Spinal cord (tissue), 10 donors: ENCODE data around the gene CPNE8. TPM values are rescaled to one million over a fixed set of nuclear protein-coding genes. Genes with fewer than 3 reads are reported as not detected.
A peak's percentile ranks its signal among the peaks of the same experiment; 100 is the strongest.

Source experiments
- DNase-seq, 6 donors: peaks; one replicate each; pipeline versions ENCODE4 v3.0.0 to v3.0.0-alpha.2; 2013 to 2015; ENCODE audit warnings: low spot score in 6 of 6, low read depth in 4 of 6
- H3K27ac ChIP-seq: one replicate; pipeline ENCODE4 v1.5.1; 2013; ENCODE audit warnings: low read depth, low read length, control low read depth
- H3K27me3 ChIP-seq: one replicate; pipeline ENCODE4 v1.6.1; 2013; ENCODE audit warnings: low read length; ENCODE audit not compliant: control insufficient read depth, insufficient read depth
- H3K36me3 ChIP-seq: one replicate; pipeline ENCODE4 v1.6.1; 2013; ENCODE audit warnings: low read length; ENCODE audit not compliant: control insufficient read depth, insufficient read depth
- H3K4me1 ChIP-seq: one replicate; pipeline ENCODE4 v1.6.1; 2013; ENCODE audit warnings: low read length; ENCODE audit not compliant: control insufficient read depth, insufficient read depth
- H3K4me3 ChIP-seq: one replicate; pipeline ENCODE4 v1.5.1; 2013; ENCODE audit warnings: low read depth, low read length, control low read depth
- H3K9me3 ChIP-seq: one replicate; pipeline ENCODE4 v1.6.1; 2013; ENCODE audit warnings: low read length; ENCODE audit not compliant: control insufficient read depth, insufficient read depth
- WGBS: methylation state at CpG from one replicate; pipeline ENCODE4 v1.1.5; 2013; ENCODE audit warnings: missing lambda C conversion rate; ENCODE audit not compliant: insufficient coverage; 5-methylcytosine and 5-hydroxymethylcytosine counted together
- polyA plus RNA-seq, 2 donors: library from polyadenylated mRNA; unstranded; fragments of 120-200 nt; gene quantifications; one replicate each; pipeline ENCODE4 v1.2.1, GENCODE V29; 2013; ENCODE audit not compliant: insufficient read length in 2 of 2
- total RNA-seq, 2 donors: library from RNA; depleted of rRNA in 1 of 2; stranded (reverse); fragments of 120-200 nt in 1 of 2; fragments of >200 nt in 1 of 2; gene quantifications; one replicate each; pipeline versions ENCODE4 v1.2.3 to v1.2.4, GENCODE V29; 2013 to 2014
- donor health status: healthy.

CPNE8 gene
- total and polyA plus RNA-seq, 4 donors: 11.6 to 26.2 (median 16.0) TPM

GRCh38 chr12:38921025-38921677 is 15.8 kb upstream of the CPNE8 start:
- WGBS: 17% methylated on average over 1 of the region's 2 CpGs

GRCh38 chr12:38919191-38919590 is 13.8 kb upstream of the CPNE8 start:
- no peak for DNase-seq
- Histone ChIP-seq H3K9me3 (no peaks in the 10 kb centered on the region), H3K4me3 (no peak overlapping the region), H3K36me3 (no peaks in the 10 kb centered on the region), H3K27me3 (no peaks in the 10 kb centered on the region), H3K27ac (no peak overlapping the region), H3K4me1 (no peaks in the 10 kb centered on the region)
- WGBS: 60% methylated on average over 3 of the region's 5 CpGs

More at GRCh38 chr12:38921025-38921677, 15.8 kb upstream of the CPNE8 start:
- DNase-seq: peak in 3 of 6 donors; percentile 15 to 80 (median 52)
- no peak overlapping the region for H3K27ac ChIP-seq
- H3K27me3 ChIP-seq: no peaks in the 10 kb centered on the region
- H3K4me3 ChIP-seq: no peak overlapping the region
- H3K4me1 ChIP-seq: no peaks in the 10 kb centered on the region
- H3K36me3 ChIP-seq: no peaks in the 10 kb centered on the region
- H3K9me3 ChIP-seq: no peaks in the 10 kb centered on the region

DNA sequence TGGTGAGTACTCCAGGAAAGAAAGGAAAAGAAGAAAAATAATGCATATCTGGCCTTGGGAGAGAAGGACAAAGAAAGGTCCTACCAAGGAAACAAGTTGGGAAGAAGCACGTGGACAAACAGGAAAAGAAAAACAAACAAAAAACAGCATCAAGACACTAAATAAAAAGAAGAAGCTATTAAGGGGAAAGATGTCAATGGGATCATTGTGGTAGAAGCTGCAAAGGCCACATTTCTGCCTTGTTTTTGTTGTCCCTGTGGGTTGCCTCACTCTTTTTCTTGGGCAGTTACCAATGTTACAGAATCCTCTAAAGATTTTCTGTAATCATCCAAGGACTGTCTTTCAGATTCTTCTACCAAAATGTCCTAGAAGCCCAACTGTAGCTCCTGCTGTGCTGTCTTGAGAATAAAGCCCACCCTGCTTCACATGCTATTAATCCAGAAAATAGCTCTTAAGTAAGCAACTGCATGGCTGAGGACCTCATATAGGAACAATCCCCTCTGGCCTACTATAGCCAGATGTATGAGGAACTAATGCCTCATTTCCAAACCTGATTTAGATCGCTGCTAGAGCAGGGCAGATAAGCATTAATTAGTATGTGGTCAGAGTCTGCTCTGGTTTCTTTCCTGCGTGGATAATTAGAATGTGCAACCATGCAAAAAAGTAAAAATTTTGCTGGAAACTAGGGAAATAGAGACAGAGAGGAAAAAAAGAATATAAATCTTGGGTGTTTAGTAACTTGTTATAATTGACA is 10.2 kb upstream of the CPNE8 start:
- Histone ChIP-seq H3K4me3 (no peak overlapping the region), H3K36me3 (no peaks in the 10 kb centered on the region), H3K4me1 (no peaks in the 10 kb centered on the region), H3K27ac (no peak overlapping the region), H3K9me3 (no peaks in the 10 kb centered on the region), H3K27me3 (no peaks in the 10 kb centered on the region)
- peak in 3 of 6 donors; percentile 11 to 68 (median 53) for DNase-seq
- 83% methylated on average over 2 of the region's 3 CpGs for WGBS

DNA sequence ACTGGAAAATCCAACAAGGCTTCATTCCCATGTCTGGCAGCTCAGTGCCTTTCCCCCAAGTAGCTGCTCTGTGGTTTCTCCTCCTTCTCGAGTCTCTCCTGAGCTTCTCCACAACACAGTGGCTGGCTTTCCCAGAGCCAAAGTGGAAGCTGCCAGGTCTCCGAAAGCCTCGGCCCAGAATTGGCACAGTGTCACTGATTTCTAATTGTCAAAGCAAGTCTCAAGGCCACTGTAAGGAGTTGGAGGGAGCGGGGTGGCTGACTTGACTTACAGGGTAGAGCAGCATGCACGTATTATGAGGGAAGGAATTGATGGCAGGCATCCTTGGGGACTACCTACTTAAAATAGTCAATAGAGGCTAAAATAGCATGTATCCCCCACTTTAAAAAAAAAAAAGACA is 6.7 kb upstream of the CPNE8 start:
- Histone ChIP-seq H3K27me3 (no peaks in the 10 kb centered on the region), H3K4me1 (no peaks in the 10 kb centered on the region), H3K27ac (no peak overlapping the region), H3K9me3 (no peaks in the 10 kb centered on the region), H3K4me3 (no peak overlapping the region), H3K36me3 (no peaks in the 10 kb centered on the region)
- DNase-seq: no peak
- WGBS: 52% methylated on average over 3 of the region's 5 CpGs

- Histone ChIP-seq H3K9me3 (no peaks in the 10 kb centered on the region), H3K27ac (no peak overlapping the region), H3K36me3 (no peaks in the 10 kb centered on the region), H3K4me1 (peaks cover under 1% of the 10 kb centered on the region), H3K27me3 (no peaks in the 10 kb centered on the region), H3K4me3 (no peak overlapping the region)
- DNase-seq: no peak
- WGBS: no CpG with 5 or more reads among the region's 1 CpG
These were observed 6.2 kb upstream of the CPNE8 start for GRCh38 chr12:38911611-38912010.

DNA sequence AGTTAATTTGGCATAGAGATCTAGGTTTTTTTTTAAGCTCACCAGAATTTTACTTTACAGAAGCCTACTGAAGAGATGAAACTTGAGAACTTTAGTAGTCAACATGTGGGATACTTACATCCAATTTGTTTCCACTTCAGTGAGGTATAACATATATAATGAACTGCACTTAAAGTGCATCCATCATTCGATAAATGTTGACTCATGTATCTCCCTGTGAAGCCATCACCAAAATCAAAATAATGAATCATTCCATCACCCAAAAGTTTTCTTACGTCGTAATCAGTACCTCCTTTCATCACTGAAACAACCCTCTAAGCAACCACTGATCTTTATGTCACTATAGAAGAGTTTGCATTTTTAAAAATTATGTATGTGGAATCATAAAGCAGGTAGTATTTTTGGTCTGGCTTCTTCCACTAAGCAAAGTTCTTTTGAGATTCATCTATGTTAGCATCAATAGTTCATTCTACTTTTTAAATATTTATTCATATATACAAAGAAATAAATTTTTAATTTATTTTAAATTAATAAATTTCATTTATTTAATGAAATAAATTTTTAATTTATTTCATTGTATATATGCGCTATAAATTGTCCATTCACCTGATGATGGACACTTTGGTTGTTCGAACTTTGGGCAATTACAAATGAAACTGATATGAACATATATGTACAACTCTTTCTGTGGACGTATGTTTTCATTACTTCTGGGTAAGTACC is 2.0 kb upstream of the CPNE8 start:
- Histone ChIP-seq H3K27ac (no peak overlapping the region), H3K9me3 (no peaks in the 10 kb centered on the region), H3K4me3 (peak overlapping the region; percentile 76), H3K27me3 (no peaks in the 10 kb centered on the region), H3K36me3 (no peaks in the 10 kb centered on the region), H3K4me1 (peaks cover 21% of the 10 kb centered on the region)
- DNase-seq: no peak
- WGBS: 60% methylated on average over 1 of the region's 6 CpGs

DNA sequence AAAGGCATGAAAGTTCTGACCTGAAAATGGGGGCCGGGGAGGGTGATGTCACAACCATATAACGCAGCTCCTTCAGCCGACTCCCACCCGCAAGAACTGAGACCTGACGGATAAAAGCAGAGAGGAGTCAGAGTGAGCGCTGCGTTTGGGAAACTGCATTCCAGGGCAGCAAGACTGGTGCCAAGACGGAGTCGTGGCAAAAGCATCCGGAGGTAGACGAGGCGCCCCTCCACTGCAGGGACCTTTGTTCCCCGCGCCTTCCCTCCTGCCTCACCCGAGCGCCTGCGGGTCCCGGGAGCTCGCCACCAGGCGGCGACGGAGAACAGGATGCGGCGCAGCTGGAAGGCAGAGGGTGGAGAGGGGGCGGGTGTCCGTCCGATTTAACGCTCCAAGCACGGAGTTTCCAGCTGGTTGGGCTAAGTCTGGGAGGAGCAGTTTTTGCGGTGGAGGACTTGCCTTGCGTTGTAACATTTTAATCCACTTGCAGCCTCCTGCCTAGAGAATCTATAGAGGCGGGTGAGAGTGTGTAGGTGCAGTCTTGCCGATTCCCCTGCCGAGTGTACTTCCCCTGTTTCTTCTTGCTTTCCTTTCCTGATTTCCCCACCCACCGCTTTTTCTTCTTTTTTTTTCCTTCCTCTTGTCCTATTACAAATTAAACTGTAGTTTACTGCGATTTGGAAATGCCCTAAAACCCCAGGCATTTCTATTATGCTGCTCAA is 1.2 kb upstream of the CPNE8 start:
- Histone ChIP-seq H3K9me3 (no peaks in the 10 kb centered on the region), H3K27me3 (no peaks in the 10 kb centered on the region), H3K4me3 (peak overlapping the region; percentile 76), H3K27ac (peak overlapping the region; percentile 88), H3K4me1 (peaks cover 21% of the 10 kb centered on the region), H3K36me3 (no peaks in the 10 kb centered on the region)
- peak; percentile 62 to 94 (median 78) for DNase-seq
- 0% methylated on average over 30 of the region's 36 CpGs for WGBS

DNA sequence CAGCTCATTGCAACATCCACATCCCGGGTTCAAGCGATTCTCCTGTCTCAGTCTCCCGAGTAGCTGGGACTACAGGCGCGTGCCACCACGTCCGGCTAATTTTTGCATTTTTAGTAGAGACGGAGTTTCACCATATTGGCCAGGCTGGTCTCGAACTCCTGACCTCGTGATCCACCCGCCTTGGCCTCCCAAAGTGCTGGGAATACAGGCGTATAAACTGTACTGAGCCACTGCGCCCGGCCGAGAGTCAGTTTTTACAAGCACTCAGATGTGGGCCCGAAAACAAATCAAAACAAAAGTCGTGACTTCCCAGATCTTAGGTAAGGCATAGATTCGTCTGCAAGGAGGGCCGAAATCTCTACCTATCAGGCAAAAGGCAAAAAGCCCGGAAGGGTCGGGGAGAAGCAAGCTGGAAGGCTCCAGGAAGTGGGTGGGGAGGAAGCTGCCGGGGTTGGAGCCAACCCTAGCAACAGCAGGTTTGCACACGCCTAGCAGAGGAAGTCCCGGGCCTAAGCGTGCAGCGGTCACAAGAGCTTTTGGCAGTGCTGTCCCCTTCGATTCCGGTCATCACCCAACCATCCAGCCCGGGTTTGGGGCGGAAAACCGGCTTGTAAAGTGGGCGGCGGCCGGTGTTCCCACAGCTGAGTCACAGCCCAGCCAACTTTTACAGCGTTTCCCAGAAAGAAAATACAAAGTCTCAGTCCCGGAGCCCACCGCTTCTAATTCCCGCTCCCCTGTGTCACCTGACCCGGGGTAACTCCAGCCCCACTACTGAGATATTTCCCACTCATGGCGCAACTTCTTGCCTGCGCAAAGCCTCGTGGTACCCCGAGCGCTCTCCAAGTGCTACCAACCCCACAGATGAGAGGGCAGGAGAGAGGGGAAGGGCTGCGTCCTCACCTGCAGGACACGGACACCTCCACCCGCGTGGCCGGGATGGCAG is 583 bp downstream of the CPNE8 start:
- H3K27me3 ChIP-seq: no peaks in the 10 kb centered on the region
- H3K4me3 ChIP-seq: peak overlapping the region; percentile 76
- H3K4me1 ChIP-seq: peaks cover 21% of the 10 kb centered on the region
- WGBS: 33% methylated on average over 49 of the region's 49 CpGs
- no peaks in the 10 kb centered on the region for H3K36me3 ChIP-seq
- H3K9me3 ChIP-seq: no peaks in the 10 kb centered on the region
- peak in 4 of 6 donors; percentile 13 to 71 (median 43) for DNase-seq
- H3K27ac ChIP-seq: peak overlapping the region; percentile 88
